B cell (primary cell): ENCODE data around the gene PFDN1. TPM values are rescaled to one million over a fixed set of nuclear protein-coding genes. Genes with fewer than 3 reads are reported as not detected.

Source experiments
- ATAC-seq: fragments of 200-7000 bp; cut with Tn5 transposase; one replicate; pipeline ENCODE4 v1.10.0; 2021; ENCODE audit warnings: low read depth, mild to moderate bottlenecking, moderate number of reproducible peaks, moderate library complexity
- CTCF ChIA-PET: fragments of 350-600 bp; sonication (Branson Sonifier 250); formaldehyde crosslinking; loops from one replicate; lab custom pipeline; 2021; ENCODE audit warnings: antibody characterized with exemption, inconsistent platforms; lab: Charles Lee
- POLR2A ChIA-PET: fragments of 350-600 bp; sonication (Branson Sonifier 250); formaldehyde crosslinking; loops from one replicate; lab custom pipeline; 2021; ENCODE audit warnings: antibody characterized with exemption; lab: Charles Lee
- DNase-seq: peaks from one replicate; pipeline ENCODE4 v3.0.0; 2013
- H2AFZ ChIP-seq: 2 replicates; pipeline ENCODE4 v1.6.1; 2012; ENCODE audit warnings: mild to moderate bottlenecking, low read depth, low read length; ENCODE audit not compliant: insufficient read depth, poor library complexity, severe bottlenecking
- H3K27ac ChIP-seq, 2 donors: 1 replicate in 1 of 2; 2 replicates in 1 of 2; pipeline ENCODE4 v1.5.1; 2012 to 2013; ENCODE audit warnings: low read length in 2 of 2, mild to moderate bottlenecking in 2 of 2, moderate library complexity in 1 of 2
- H3K27me3 ChIP-seq, 4 experiments: fragments of 200-600 bp in 1 of 4; sonication (generic) in 1 of 4; replicated peaks in 1 of 4; 1 replicate in 2 of 4; 2 replicates in 2 of 4; pipeline versions ENCODE4 v1.6.1 to v1.7.0; 2013 to 2016; ENCODE audit warnings: low read length in 3 of 4, mild to moderate bottlenecking in 2 of 4, mixed read lengths in 1 of 4, moderate library complexity in 1 of 4; ENCODE audit not compliant: insufficient read depth in 4 of 4, control insufficient read depth in 3 of 4; ENCODE audit errors: control extremely low read depth in 1 of 4
- H3K36me3 ChIP-seq, 2 experiments: replicated peaks in 1 of 2; 1 replicate in 1 of 2; 2 replicates in 1 of 2; pipeline versions ENCODE4 v1.6.1 to v1.7.1; 2013; ENCODE audit warnings: low read length in 1 of 2; ENCODE audit not compliant: insufficient read depth in 2 of 2, control insufficient read depth in 1 of 2; ENCODE audit errors: control extremely low read depth in 1 of 2, extremely low read depth in 1 of 2
- H3K4me1 ChIP-seq, 2 donors: fragments of 200-600 bp in 1 of 2; sonication (generic) in 1 of 2; 1 replicate in 1 of 2; 2 replicates in 1 of 2; pipeline versions ENCODE4 v1.5.1 to v1.6.1; 2013 to 2017; ENCODE audit warnings: low read length in 2 of 2; ENCODE audit not compliant: control insufficient read depth in 2 of 2, insufficient read depth in 2 of 2
- H3K4me2 ChIP-seq: replicated peaks from 2 replicates; pipeline ENCODE3; 2012; ENCODE audit warnings: mild to moderate bottlenecking, low read depth, low read length; ENCODE audit not compliant: poor library complexity, severe bottlenecking
- H3K4me3 ChIP-seq, 5 experiments: fragments of 200-600 bp in 1 of 5; sonication (generic) in 1 of 5; 1 replicate in 3 of 5; 2 replicates in 2 of 5; pipeline versions ENCODE4 v1.5.1 to v1.7.0; 2011 to 2016; ENCODE audit warnings: low read length in 4 of 5, mild to moderate bottlenecking in 4 of 5, low read depth in 2 of 5, control low read depth in 1 of 5, moderate library complexity in 1 of 5; ENCODE audit not compliant: insufficient read depth in 1 of 5; ENCODE audit errors: control extremely low read depth in 1 of 5, extremely low read depth in 1 of 5
- H3K79me2 ChIP-seq: fragments of 200-600 bp; sonication (generic); one replicate; pipeline ENCODE4 v1.6.0; 2016; ENCODE audit warnings: low read length; ENCODE audit not compliant: control insufficient read depth, insufficient read depth
- H3K9ac ChIP-seq: fragments of 200-600 bp; sonication (generic); 2 replicates; pipeline ENCODE4 v1.6.1; 2017; ENCODE audit warnings: mild to moderate bottlenecking, low read length, moderate library complexity
- H3K9me3 ChIP-seq, 3 donors: one replicate each; pipeline versions ENCODE4 v1.6.1 to v1.7.1; 2013; ENCODE audit warnings: low read length in 2 of 3; ENCODE audit not compliant: control insufficient read depth in 2 of 3, insufficient read depth in 1 of 3; ENCODE audit errors: control extremely low read depth in 1 of 3
- H4K20me1 ChIP-seq: 2 replicates; pipeline ENCODE4 v1.6.0; 2012; ENCODE audit warnings: mild to moderate bottlenecking, low read length; ENCODE audit not compliant: insufficient read depth, control insufficient read depth, poor library complexity, severe bottlenecking
- H3K27ac Mint-ChIP-seq: one replicate; pipeline ENCODE4 v1.8.0; 2021; ENCODE audit warnings: mixed read lengths
- H3K27me3 Mint-ChIP-seq: one replicate; pipeline ENCODE4 v1.8.0; 2021; ENCODE audit warnings: mixed read lengths
- H3K4me1 Mint-ChIP-seq: one replicate; pipeline ENCODE4 v1.8.0; 2021; ENCODE audit warnings: mixed read lengths
- H3K4me3 Mint-ChIP-seq: one replicate; pipeline ENCODE4 v1.8.0; 2021; ENCODE audit warnings: mixed read lengths
- H3K9me3 Mint-ChIP-seq: one replicate; pipeline ENCODE4 v1.8.0; 2022; ENCODE audit warnings: mixed read lengths; ENCODE audit not compliant: insufficient read depth
- CTCF ChIP-seq: fragments of 200-600 bp; IDR thresholded peaks from one replicate; pipeline ENCODE4 v1.8.0; 2022; ENCODE audit warnings: antibody characterized with exemption, mild to moderate bottlenecking
- EZH2 ChIP-seq: IDR thresholded peaks from 2 replicates; pipeline ENCODE4 v1.6.1; 2012; ENCODE audit warnings: borderline replicate concordance, low read depth, mild to moderate bottlenecking, moderate library complexity, low read length; ENCODE audit not compliant: insufficient read depth, poor library complexity, severe bottlenecking
- WGBS: methylation state at CpG from one replicate; pipeline ENCODE4 v1.1.5; 2013; ENCODE audit warnings: missing lambda C conversion rate; ENCODE audit not compliant: insufficient coverage; 5-methylcytosine and 5-hydroxymethylcytosine counted together
- intact Hi-C: fragments of 100-400 bp; cut with micrococcal nuclease; formaldehyde crosslinking; loops from one replicate; pipeline ENCODE4 v1.10.0; 2022
- polyA plus RNA-seq: library from polyadenylated mRNA; depleted of rRNA; stranded (reverse); fragments of >200 nt; gene quantifications from 2 replicates; pipeline ENCODE4 v1.2.3, GENCODE V29; 2012
- total RNA-seq, 2 donors: library from RNA; stranded (reverse); fragments of 120-200 nt in 1 of 2; gene quantifications; 1 replicate in 1 of 2; 2 replicates in 1 of 2; pipeline versions ENCODE4 v1.2.3 to v1.2.4, GENCODE V29; 2013 to 2022

PFDN1 gene
- total and polyA plus RNA-seq, 2 donors (not counting 1 experiment from before 2014, with no cell fraction given): 30.3 to 31.2 TPM

DNA sequence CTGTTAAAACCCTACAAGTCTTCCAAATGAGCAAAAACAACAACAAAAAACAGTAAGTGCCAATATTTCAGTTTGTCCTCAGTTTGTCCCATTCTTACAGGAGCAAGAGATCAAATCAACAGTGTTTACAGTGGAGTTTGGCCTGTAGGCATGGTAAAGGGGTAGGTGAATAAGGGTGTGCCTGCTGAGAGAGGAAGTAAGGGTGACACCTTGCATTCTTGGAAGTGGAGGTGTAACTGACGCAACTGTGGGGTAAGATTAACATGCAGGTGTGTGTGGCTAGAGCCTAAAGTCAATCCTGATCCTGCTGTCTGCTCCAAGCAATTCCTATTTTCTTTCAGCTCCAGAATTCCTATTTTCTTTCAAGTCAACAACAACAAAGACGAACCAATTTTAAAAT is 43.4 kb downstream of the PFDN1 start:
- intact Hi-C loops: no loop called here
- H3K4me3 Mint-ChIP-seq: no peak overlapping the region

GRCh38 chr5:140258873-140259272 is 44.0 kb downstream of the PFDN1 start:
- Histone ChIP-seq H3K27me3 (no peaks in the 10 kb centered on the region), H3K4me1 (no peaks in the 10 kb centered on the region), H3K9me3 (no peaks in the 10 kb centered on the region), H4K20me1 (peaks cover 16% of the 10 kb centered on the region), H3K9ac (no peak overlapping the region), H3K79me2 (peaks cover 59% of the 10 kb centered on the region), H3K36me3 (peaks cover 0 to 12% of the 10 kb centered on the region in 2 experiments), H3K4me3 (no peak overlapping the region), H2AFZ (no peak overlapping the region), H3K27ac (no peak overlapping the region), H3K4me2 (no peak overlapping the region)
- 100% methylated on average over 1 of the region's 4 CpGs for WGBS
- no peak overlapping the region for H3K4me3 Mint-ChIP-seq
- DNase-seq (no peak), ATAC-seq (no peak)
- ChIA-PET CTCF (no interaction called here), POLR2A (no interaction called here)
- no peak overlapping the region for H3K27ac Mint-ChIP-seq
- TF ChIP-seq CTCF: no peak
- TF ChIP-seq EZH2: no peak
- H3K4me1 Mint-ChIP-seq: peaks cover 2% of the 10 kb centered on the region
- intact Hi-C loops: no loop called here
- no peaks in the 10 kb centered on the region for H3K27me3 Mint-ChIP-seq
- H3K9me3 Mint-ChIP-seq: no peaks in the 10 kb centered on the region

More for the DNA sequence above, 43.4 kb downstream of the PFDN1 start:
- Mint-ChIP-seq H3K27ac (no peak overlapping the region), H3K9me3 (no peaks in the 10 kb centered on the region), H3K4me1 (peaks cover 2% of the 10 kb centered on the region), H3K27me3 (no peaks in the 10 kb centered on the region)
- no peak overlapping the region for H3K4me2 ChIP-seq
- WGBS: 90% methylated on average over 2 of the region's 2 CpGs
- ChIA-PET POLR2A (no interaction called here), CTCF (interaction anchor here (3.9 kb wide), 1 partner anchor 15 kb away, joined by 19 read pairs; no protein-coding TSS in a partner anchor)
- H3K9me3 ChIP-seq: no peaks in the 10 kb centered on the region
- peaks cover 16% of the 10 kb centered on the region for H4K20me1 ChIP-seq
- no peak overlapping the region for H3K27ac ChIP-seq
- H3K27me3 ChIP-seq: no peaks in the 10 kb centered on the region
- no peak overlapping the region for H2AFZ ChIP-seq
- H3K4me1 ChIP-seq: no peaks in the 10 kb centered on the region
- TF ChIP-seq EZH2 (no peak), CTCF (no peak)
- ATAC-seq (no peak), DNase-seq (no peak)
- no peak overlapping the region for H3K4me3 ChIP-seq
- peaks cover 56% of the 10 kb centered on the region for H3K79me2 ChIP-seq
- no peak overlapping the region for H3K9ac ChIP-seq
- peaks cover 0 to 12% of the 10 kb centered on the region in 2 experiments for H3K36me3 ChIP-seq
